ENCODE measurements around the gene ACTG1.

GRCh38 chr17:81508639-81509206, 3.9 kb downstream of the ACTG1 start:
- TF ChIP-seq MTA1 (CRISPR knock-in tag; IDR thresholded peaks at IDR 0.05; ENCODE audit: borderline replicate concordance), result no peak
- TF ChIP-seq ATF1 (CRISPR knock-in tag; IDR thresholded peaks at IDR 0.05), result no peak
- TF ChIP-seq JUND (CRISPR knock-in tag; IDR thresholded peaks at IDR 0.05), result no peak
- TF ChIP-seq GABPB1 (CRISPR knock-in tag; IDR thresholded peaks at IDR 0.05), result no peak
- TF ChIP-seq MTF1 (CRISPR knock-in tag; IDR thresholded peaks at IDR 0.05), result no peak
- TF ChIP-seq EZH2 (conservative IDR thresholded peaks at IDR 0.05; ENCODE audit: low read depth, low read length), result no peak
- TF ChIP-seq, protein P1, sequence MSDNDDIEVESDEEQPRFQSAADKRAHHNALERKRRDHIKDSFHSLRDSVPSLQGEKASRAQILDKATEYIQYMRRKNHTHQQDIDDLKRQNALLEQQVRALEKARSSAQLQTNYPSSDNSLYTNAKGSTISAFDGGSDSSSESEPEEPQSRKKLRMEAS (IDR thresholded peaks at IDR 0.05), result no peak
- TF ChIP-seq POLR2A (IDR thresholded peaks at IDR 0.05; ENCODE audit: insufficient read depth in 1 of 2, low read depth in 2 of 2, low read length in 2 of 2), result peak; percentile 55 to 81; a peak in 3 of 4 replicates
- TF ChIP-seq TCF7 (IDR thresholded peaks at IDR 0.05; ENCODE audit: low read depth), result no peak
- TF ChIP-seq, protein P2, sequence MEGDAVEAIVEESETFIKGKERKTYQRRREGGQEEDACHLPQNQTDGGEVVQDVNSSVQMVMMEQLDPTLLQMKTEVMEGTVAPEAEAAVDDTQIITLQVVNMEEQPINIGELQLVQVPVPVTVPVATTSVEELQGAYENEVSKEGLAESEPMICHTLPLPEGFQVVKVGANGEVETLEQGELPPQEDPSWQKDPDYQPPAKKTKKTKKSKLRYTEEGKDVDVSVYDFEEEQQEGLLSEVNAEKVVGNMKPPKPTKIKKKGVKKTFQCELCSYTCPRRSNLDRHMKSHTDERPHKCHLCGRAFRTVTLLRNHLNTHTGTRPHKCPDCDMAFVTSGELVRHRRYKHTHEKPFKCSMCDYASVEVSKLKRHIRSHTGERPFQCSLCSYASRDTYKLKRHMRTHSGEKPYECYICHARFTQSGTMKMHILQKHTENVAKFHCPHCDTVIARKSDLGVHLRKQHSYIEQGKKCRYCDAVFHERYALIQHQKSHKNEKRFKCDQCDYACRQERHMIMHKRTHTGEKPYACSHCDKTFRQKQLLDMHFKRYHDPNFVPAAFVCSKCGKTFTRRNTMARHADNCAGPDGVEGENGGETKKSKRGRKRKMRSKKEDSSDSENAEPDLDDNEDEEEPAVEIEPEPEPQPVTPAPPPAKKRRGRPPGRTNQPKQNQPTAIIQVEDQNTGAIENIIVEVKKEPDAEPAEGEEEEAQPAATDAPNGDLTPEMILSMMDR (CRISPR knock-in tag; IDR thresholded peaks at IDR 0.05), result no peak
- TF ChIP-seq MAZ (IDR thresholded peaks at IDR 0.05; ENCODE audit: borderline replicate concordance, low read depth, low read length), result no peak
- TF ChIP-seq MAZ (CRISPR knock-in tag; IDR thresholded peaks at IDR 0.05; ENCODE audit: low read depth), result no peak
- TF ChIP-seq SUZ12 (IDR thresholded peaks at IDR 0.05; ENCODE audit: low read depth, low read length), result no peak
- no peak for TF ChIP-seq PCBP2 (optimal IDR thresholded peaks at IDR 0.05; ENCODE audit: low read depth, low read length, poor library complexity, severe bottlenecking)
- TF ChIP-seq, protein P3, sequence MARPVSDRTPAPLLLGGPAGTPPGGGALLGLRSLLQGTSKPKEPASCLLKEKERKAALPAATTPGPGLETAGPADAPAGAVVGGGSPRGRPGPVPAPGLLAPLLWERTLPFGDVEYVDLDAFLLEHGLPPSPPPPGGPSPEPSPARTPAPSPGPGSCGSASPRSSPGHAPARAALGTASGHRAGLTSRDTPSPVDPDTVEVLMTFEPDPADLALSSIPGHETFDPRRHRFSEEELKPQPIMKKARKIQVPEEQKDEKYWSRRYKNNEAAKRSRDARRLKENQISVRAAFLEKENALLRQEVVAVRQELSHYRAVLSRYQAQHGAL (CRISPR knock-in tag; IDR thresholded peaks at IDR 0.05; ENCODE audit: not compliant biosample characterization), result no peak
